ENCODE measurements around the gene IFT57. TPM values are rescaled to one million over a fixed set of nuclear protein-coding genes. Genes with fewer than 3 reads are reported as not detected.
A peak's percentile ranks its signal among the peaks of the same experiment; 100 is the strongest.

The IFT57 gene
- polyA plus RNA-seq, 1 of the 3 experiments (the other 2 are of a cell fraction), result 81.6 TPM

DNA sequence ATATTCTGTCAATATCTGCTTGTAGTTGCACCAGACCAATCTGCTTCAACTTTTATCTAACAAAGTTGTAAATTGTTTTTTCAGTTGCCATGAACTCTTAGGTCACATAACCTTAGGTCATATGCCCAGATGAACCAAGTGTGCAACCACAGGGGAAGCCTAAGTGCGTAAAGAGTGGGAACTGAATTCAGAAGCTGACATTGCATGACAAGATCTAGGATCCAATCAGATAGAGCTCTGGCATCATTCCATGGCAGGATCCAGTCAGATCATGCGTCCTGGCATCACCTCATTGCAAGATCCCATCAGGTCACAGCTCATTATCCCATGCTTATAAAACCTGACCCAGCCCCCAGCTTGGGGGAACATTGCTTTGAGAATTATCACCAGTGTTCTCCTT is 18.9 kb upstream of the IFT57 start (continued):
- TF ChIP-seq GATA2 (CRISPR knock-in tag; IDR thresholded peaks at IDR 0.05), result no peak
- no peak for TF ChIP-seq TCF12 (IDR thresholded peaks at IDR 0.05)
- TF ChIP-seq MXI1 (IDR thresholded peaks at IDR 0.05; ENCODE audit: low read depth, low read length), result no peak
- no peak for TF ChIP-seq SIN3A (IDR thresholded peaks at IDR 0.05; ENCODE audit: borderline replicate concordance, low read depth, low read length)
- no peak for TF ChIP-seq JUND (IDR thresholded peaks at IDR 0.05)
- TF ChIP-seq GABPA (IDR thresholded peaks at IDR 0.05; ENCODE audit: low read depth), result no peak

DNA sequence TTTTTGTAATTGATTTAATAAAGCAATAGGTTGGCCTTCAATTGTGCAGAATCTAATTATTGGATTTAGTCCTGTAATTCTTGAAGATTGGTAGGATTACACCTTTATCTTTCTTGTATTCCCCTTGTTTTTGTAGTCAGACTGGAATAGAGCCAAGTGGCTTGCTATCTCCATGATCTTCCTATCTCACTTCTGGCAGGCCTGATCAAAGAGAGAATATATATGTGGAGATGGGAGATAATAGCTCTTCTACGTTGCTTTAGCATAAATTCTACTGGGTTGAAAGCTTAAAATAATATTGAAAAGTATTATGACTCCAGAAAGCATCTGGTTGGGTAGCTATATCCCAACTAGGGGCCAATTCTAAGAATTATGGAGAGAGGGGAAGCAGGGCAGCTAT is 16.9 kb upstream of the IFT57 start:
- Histone ChIP-seq H3K27me3 (ENCODE audit: insufficient read depth) (no peaks in the 10 kb centered on the region), H3K9ac (no peak overlapping the region), H3K36me3 (replicated peaks in 1 of 2; ENCODE audit: control insufficient read depth in 1 of 2, insufficient read depth in 2 of 2, low read length in 1 of 2) (no peaks in the 10 kb centered on the region), H4K20me1 (ENCODE audit: insufficient read depth) (no peaks in the 10 kb centered on the region), H3K27ac (ENCODE audit: low read depth in 2 of 2, low read length in 1 of 2) (no peak overlapping the region), H3K9me2 (no peaks in the 10 kb centered on the region), H3K9me3 (no peaks in the 10 kb centered on the region), H2AFZ (ENCODE audit: low read depth) (no peak overlapping the region), H3K4me1 (ENCODE audit: control insufficient read depth in 1 of 2, insufficient read depth in 2 of 2, low read depth in 1 of 2, low read length in 1 of 2) (peaks cover 0 to 3% of the 10 kb centered on the region in 2 experiments; a peak in 2 of 4 replicates), H3F3A (replicated peaks; ENCODE audit: insufficient read depth) (no peaks in the 10 kb centered on the region), H3K4me2 (no peak overlapping the region), H3K79me2 (ENCODE audit: insufficient read depth) (no peaks in the 10 kb centered on the region), H3K4me3 (ENCODE audit: low read depth in 2 of 2, low read length in 1 of 2) (no peak overlapping the region)
- ChIA-PET CTCF (interaction anchor here (0.9 to 1.2 kb wide), 2 partner anchors 10 to 11 kb away, joined by 3 to 4 read pairs; no protein-coding TSS in a partner anchor), POLR2A (no interaction called here)
- 40% methylated on average over 1 of the region's 1 CpG for WGBS (ENCODE audit: low lambda C conversion rate)
- no peak for DNase-seq
- TF ChIP-seq CHD2 (IDR thresholded peaks at IDR 0.05; ENCODE audit: low read length, partially characterized antibody) (no peak), MXI1 (IDR thresholded peaks at IDR 0.05; ENCODE audit: low read depth, low read length) (no peak), NRF1 (IDR thresholded peaks at IDR 0.05; ENCODE audit: low read depth, low read length) (no peak), GATA2 (CRISPR knock-in tag; IDR thresholded peaks at IDR 0.05) (peak; percentile 79)
- TF ChIP-seq, protein P1, sequence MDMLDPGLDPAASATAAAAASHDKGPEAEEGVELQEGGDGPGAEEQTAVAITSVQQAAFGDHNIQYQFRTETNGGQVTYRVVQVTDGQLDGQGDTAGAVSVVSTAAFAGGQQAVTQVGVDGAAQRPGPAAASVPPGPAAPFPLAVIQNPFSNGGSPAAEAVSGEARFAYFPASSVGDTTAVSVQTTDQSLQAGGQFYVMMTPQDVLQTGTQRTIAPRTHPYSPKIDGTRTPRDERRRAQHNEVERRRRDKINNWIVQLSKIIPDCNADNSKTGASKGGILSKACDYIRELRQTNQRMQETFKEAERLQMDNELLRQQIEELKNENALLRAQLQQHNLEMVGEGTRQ (IDR thresholded peaks at IDR 0.05; ENCODE audit: borderline replicate concordance, low read depth, low read length), result no peak

DNA sequence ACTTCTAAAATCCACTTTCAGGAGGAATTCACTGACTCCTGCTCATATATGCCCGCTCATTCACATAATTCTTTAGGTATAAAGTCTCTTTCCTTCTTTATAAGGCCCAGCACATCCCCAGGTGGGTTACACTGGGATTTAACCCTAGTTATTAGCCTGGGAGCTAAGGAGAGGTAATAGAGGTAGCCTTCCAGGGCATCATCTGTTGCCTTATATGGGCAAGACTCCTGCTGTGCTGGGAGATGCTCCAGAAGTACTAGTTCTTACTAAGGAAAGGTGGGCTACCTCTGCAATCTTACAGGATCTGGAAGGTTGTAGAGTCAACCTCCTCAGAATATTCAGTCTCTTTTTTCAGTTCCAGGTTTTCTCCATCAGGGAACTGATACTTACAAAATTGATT is 13.1 kb upstream of the IFT57 start:
- Histone ChIP-seq H3K9me2 (no peaks in the 10 kb centered on the region), H3K27ac (ENCODE audit: low read depth in 2 of 2, low read length in 1 of 2) (no peak overlapping the region), H4K20me1 (ENCODE audit: insufficient read depth) (no peaks in the 10 kb centered on the region), H2AFZ (ENCODE audit: low read depth) (no peak overlapping the region), H3K4me3 (ENCODE audit: low read depth in 2 of 2, low read length in 1 of 2) (no peak overlapping the region), H3K79me2 (ENCODE audit: insufficient read depth) (no peaks in the 10 kb centered on the region), H3K27me3 (ENCODE audit: insufficient read depth) (no peaks in the 10 kb centered on the region), H3K9me3 (no peaks in the 10 kb centered on the region), H3K4me1 (ENCODE audit: control insufficient read depth in 1 of 2, insufficient read depth in 2 of 2, low read depth in 1 of 2, low read length in 1 of 2) (peaks cover 0 to 3% of the 10 kb centered on the region in 2 experiments; a peak in 2 of 4 replicates), H3F3A (replicated peaks; ENCODE audit: insufficient read depth) (no peaks in the 10 kb centered on the region), H3K4me2 (no peak overlapping the region), H3K36me3 (replicated peaks in 1 of 2; ENCODE audit: control insufficient read depth in 1 of 2, insufficient read depth in 2 of 2, low read length in 1 of 2) (no peaks in the 10 kb centered on the region), H3K9ac (no peak overlapping the region)
- no peak for DNase-seq
- ChIA-PET POLR2A (no interaction called here), CTCF (no interaction called here)
- TF ChIP-seq RXRA (IDR thresholded peaks at IDR 0.05; ENCODE audit: borderline replicate concordance, low read depth) (no peak), TAF1 (IDR thresholded peaks at IDR 0.05; ENCODE audit: borderline replicate concordance, low read depth, low read length) (no peak), RAD21 (IDR thresholded peaks at IDR 0.05; ENCODE audit: low read length) (no peak), EZH2phosphoT487 (IDR thresholded peaks at IDR 0.05; ENCODE audit: borderline replicate concordance, low read depth) (no peak), MXI1 (IDR thresholded peaks at IDR 0.05; ENCODE audit: low read depth, low read length) (no peak), NFIC (IDR thresholded peaks at IDR 0.05; ENCODE audit: borderline replicate concordance) (no peak), FOSL2 (IDR thresholded peaks at IDR 0.05; ENCODE audit: borderline replicate concordance, low read depth) (no peak), FOXM1 (IDR thresholded peaks at IDR 0.05; ENCODE audit: low read depth) (no peak), ELF1 (IDR thresholded peaks at IDR 0.05) (no peak), NRF1 (IDR thresholded peaks at IDR 0.05; ENCODE audit: low read depth, low read length) (no peak), SIN3A (IDR thresholded peaks at IDR 0.05; ENCODE audit: borderline replicate concordance, low read depth, low read length) (no peak), GATA2 (CRISPR knock-in tag; IDR thresholded peaks at IDR 0.05) (no peak), SMC3 (IDR thresholded peaks at IDR 0.05; ENCODE audit: low read depth, low read length) (no peak), JUND (IDR thresholded peaks at IDR 0.05) (no peak), MEF2A (IDR thresholded peaks at IDR 0.05; ENCODE audit: borderline replicate concordance, low read depth) (no peak)
- TF ChIP-seq, protein P2, sequence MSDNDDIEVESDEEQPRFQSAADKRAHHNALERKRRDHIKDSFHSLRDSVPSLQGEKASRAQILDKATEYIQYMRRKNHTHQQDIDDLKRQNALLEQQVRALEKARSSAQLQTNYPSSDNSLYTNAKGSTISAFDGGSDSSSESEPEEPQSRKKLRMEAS (IDR thresholded peaks at IDR 0.05; ENCODE audit: low read depth), result no peak
- WGBS (ENCODE audit: low lambda C conversion rate), result 82% methylated on average over 1 of the region's 1 CpG

All from SK-N-SH (cell line).